ENCODE data around the gene PTGER2. TPM values are rescaled to one million over a fixed set of nuclear protein-coding genes. Genes with fewer than 3 reads are reported as not detected.
A peak's percentile ranks its signal among the peaks of the same experiment; 100 is the strongest.

Gene PTGER2
- total and polyA plus RNA-seq, 2 donors from 2014 or later = 3.4 to 10.0 TPM

DNA sequence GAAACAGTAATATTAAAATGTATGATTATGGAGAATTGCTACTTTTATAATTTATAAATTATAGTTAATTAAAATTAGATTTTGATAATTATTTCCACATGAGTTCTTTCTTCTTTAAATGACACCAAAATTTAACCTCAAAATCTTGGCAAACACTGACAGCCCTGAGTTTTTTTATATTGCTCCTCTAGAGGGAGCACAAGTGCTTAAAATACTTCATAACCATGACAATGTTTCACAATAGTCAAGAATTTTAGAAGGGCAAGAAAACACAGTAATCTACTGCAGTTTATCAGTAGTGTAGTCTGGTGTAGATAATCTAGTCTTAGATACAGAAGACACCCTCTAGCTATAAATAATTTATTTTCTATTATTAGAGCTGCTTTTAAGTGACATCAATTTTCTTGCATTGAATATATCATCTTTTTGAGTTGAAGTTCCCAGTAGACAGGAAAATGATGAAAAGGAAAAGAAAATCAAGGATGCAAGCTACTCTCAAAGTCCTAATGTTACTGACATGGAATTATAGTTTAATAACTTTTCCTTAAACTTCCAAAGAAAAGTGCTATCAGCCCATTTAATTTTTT is 14.3 kb upstream of the PTGER2 start:
- DNase-seq = peak in 2 of 5 donors; percentile 64 to 74
- H3K27ac ChIP-seq (ENCODE audit: low read depth in 2 of 2, low read length in 2 of 2) = no peak overlapping the region
- no peaks in the 10 kb centered on the region for H3K36me3 ChIP-seq (ENCODE audit: control insufficient read depth in 2 of 3, insufficient read depth in 3 of 3, low read length in 3 of 3)
- no peaks in the 10 kb centered on the region for H3K4me1 ChIP-seq (ENCODE audit: control insufficient read depth in 2 of 3, insufficient read depth in 2 of 3, low read depth in 1 of 3, low read length in 3 of 3)
- no peak overlapping the region for H3K9ac ChIP-seq (ENCODE audit: low read length in 3 of 3)
- H3K27me3 ChIP-seq (ENCODE audit: control insufficient read depth, insufficient read depth, low read length) = no peaks in the 10 kb centered on the region
- intact Hi-C loops (cut with DNase I) = loop anchor here (5.0 kb wide), 1 partner anchor 178 kb away; no protein-coding TSS in a partner anchor
- H3K9me3 ChIP-seq (ENCODE audit: control insufficient read depth in 2 of 3, insufficient read depth in 1 of 3, low read length in 3 of 3) = no peaks in the 10 kb centered on the region
- H3K4me3 ChIP-seq (ENCODE audit: low read length in 3 of 3) = no peak overlapping the region
- TF ChIP-seq, protein P1, sequence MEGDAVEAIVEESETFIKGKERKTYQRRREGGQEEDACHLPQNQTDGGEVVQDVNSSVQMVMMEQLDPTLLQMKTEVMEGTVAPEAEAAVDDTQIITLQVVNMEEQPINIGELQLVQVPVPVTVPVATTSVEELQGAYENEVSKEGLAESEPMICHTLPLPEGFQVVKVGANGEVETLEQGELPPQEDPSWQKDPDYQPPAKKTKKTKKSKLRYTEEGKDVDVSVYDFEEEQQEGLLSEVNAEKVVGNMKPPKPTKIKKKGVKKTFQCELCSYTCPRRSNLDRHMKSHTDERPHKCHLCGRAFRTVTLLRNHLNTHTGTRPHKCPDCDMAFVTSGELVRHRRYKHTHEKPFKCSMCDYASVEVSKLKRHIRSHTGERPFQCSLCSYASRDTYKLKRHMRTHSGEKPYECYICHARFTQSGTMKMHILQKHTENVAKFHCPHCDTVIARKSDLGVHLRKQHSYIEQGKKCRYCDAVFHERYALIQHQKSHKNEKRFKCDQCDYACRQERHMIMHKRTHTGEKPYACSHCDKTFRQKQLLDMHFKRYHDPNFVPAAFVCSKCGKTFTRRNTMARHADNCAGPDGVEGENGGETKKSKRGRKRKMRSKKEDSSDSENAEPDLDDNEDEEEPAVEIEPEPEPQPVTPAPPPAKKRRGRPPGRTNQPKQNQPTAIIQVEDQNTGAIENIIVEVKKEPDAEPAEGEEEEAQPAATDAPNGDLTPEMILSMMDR (IDR thresholded peaks at IDR 0.05; ENCODE audit: borderline replicate concordance, extremely low read depth, insufficient read depth) = peak; percentile 65
- peak; percentile 99 for FAIRE-seq

DNA sequence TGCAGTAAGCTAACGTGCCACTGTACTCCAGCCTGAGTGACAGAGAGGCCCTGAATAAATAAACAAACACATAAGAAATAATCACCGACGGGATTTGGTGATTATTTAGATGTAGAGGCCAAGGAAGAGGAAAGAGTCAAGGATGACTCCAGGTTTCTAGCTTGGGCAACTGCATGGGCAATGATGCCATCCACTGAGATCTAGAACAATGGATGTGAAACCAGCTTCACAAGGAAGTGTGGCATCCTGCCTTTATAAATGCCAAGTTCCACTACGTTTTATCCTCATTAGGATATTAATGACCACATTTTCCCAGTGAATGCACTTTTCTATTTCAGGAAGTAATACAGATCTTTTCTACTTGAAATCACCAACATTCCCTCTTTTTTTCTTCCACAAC is 10.9 kb upstream of the PTGER2 start:
- Histone ChIP-seq H3K27ac (ENCODE audit: low read depth in 2 of 2, low read length in 2 of 2) (no peak overlapping the region), H3K4me3 (ENCODE audit: low read length in 3 of 3) (no peak overlapping the region), H3K36me3 (ENCODE audit: control insufficient read depth in 2 of 3, insufficient read depth in 3 of 3, low read length in 3 of 3) (no peaks in the 10 kb centered on the region), H3K27me3 (ENCODE audit: control insufficient read depth, insufficient read depth, low read length) (no peaks in the 10 kb centered on the region), H3K9me3 (ENCODE audit: control insufficient read depth in 2 of 3, insufficient read depth in 1 of 3, low read length in 3 of 3) (no peaks in the 10 kb centered on the region), H3K4me1 (ENCODE audit: control insufficient read depth in 2 of 3, insufficient read depth in 2 of 3, low read depth in 1 of 3, low read length in 3 of 3) (no peaks in the 10 kb centered on the region), H3K9ac (ENCODE audit: low read length in 3 of 3) (no peak overlapping the region)
- intact Hi-C loops (cut with DNase I) = no loop called here
- TF ChIP-seq, protein P1 (IDR thresholded peaks at IDR 0.05; ENCODE audit: borderline replicate concordance, extremely low read depth, insufficient read depth) = no peak
- no peak for FAIRE-seq
- no peak for DNase-seq

DNA sequence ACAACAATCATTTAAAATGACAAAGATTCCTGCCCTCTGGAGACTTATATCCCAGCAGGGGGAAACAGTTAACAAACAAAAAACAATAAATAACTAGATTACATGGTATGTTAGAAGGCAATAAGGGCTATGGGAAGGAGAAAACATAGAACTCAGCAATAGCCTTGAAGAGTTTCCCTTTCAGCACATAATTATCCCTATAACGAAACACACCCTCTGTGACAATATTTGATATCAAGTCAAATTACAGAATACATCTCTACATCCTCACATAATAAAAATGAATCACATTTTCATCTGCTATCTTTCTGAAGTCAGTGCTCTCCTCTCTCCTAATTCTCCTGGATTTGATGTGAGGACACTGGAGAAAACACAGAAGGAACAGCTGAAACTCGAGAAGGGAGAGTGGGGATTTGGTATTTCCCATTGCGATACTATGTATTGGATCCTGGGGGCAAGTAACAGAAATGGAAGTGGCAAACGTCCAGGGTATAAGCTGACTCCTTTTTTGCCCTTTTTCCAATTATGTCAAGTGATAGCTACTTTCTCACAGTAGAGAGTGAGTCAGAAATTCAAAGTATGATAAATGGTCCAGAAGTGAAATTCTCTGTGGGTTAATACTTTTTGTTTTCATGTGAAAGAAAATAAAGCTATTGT is 9.7 kb upstream of the PTGER2 start:
- DNase-seq (no peak), FAIRE-seq (no peak)
- Histone ChIP-seq H3K9ac (ENCODE audit: low read length in 3 of 3) (no peak overlapping the region), H3K27me3 (ENCODE audit: control insufficient read depth, insufficient read depth, low read length) (no peaks in the 10 kb centered on the region), H3K27ac (ENCODE audit: low read depth in 2 of 2, low read length in 2 of 2) (no peak overlapping the region), H3K4me1 (ENCODE audit: control insufficient read depth in 2 of 3, insufficient read depth in 2 of 3, low read depth in 1 of 3, low read length in 3 of 3) (no peaks in the 10 kb centered on the region), H3K9me3 (ENCODE audit: control insufficient read depth in 2 of 3, insufficient read depth in 1 of 3, low read length in 3 of 3) (no peaks in the 10 kb centered on the region), H3K4me3 (ENCODE audit: low read length in 3 of 3) (no peak overlapping the region), H3K36me3 (ENCODE audit: control insufficient read depth in 2 of 3, insufficient read depth in 3 of 3, low read length in 3 of 3) (no peaks in the 10 kb centered on the region)
- intact Hi-C loops (cut with DNase I) = no loop called here
- TF ChIP-seq, protein P1 (IDR thresholded peaks at IDR 0.05; ENCODE audit: borderline replicate concordance, extremely low read depth, insufficient read depth) = no peak

Measured in kidney (tissue), 14 donors.